ENCODE measurements around the gene TRIO.
"Not testable (repeated sequence)": the region's sequence is repeated elsewhere in the genome, so short reads cannot be mapped to it uniquely, and the experiment has no call there.

Gene TRIO

GRCh38 chr5:14195588-14195987, 52.4 kb downstream of the TRIO start:
- H3K4me1 ChIP-seq (ENCODE audit: insufficient read depth, low read length) = peaks cover 54% of the 10 kb centered on the region
- no peak overlapping the region for H3K9ac ChIP-seq (ENCODE audit: low read length)
- no peak overlapping the region for H3K4me3 ChIP-seq (ENCODE audit: low read depth in 1 of 2, low read length in 2 of 2)
- H3K36me3 ChIP-seq (ENCODE audit: insufficient read depth, low read length) = no peaks in the 10 kb centered on the region
- H3K27ac ChIP-seq (ENCODE audit: low read depth, low read length) = no peak overlapping the region
- H3K9me3 ChIP-seq (ENCODE audit: low read length) = no peaks in the 10 kb centered on the region
- no peaks in the 10 kb centered on the region for H3K27me3 ChIP-seq (ENCODE audit: control insufficient read depth in 1 of 2, insufficient read depth in 2 of 2, low read length in 2 of 2)

- Histone ChIP-seq H3K9ac (ENCODE audit: low read length) (no peak overlapping the region), H3K27ac (ENCODE audit: low read depth, low read length) (no peak overlapping the region), H3K36me3 (ENCODE audit: insufficient read depth, low read length) (no peaks in the 10 kb centered on the region), H3K4me3 (ENCODE audit: low read depth in 1 of 2, low read length in 2 of 2) (no peak overlapping the region), H3K27me3 (ENCODE audit: control insufficient read depth in 1 of 2, insufficient read depth in 2 of 2, low read length in 2 of 2) (no peaks in the 10 kb centered on the region), H3K4me1 (ENCODE audit: insufficient read depth, low read length) (peaks cover 49% of the 10 kb centered on the region), H3K9me3 (ENCODE audit: low read length) (no peaks in the 10 kb centered on the region)
Observed at GRCh38 chr5:14197056-14197455, 53.9 kb downstream of the TRIO start.

GRCh38 chr5:14199902-14200301, 56.8 kb downstream of the TRIO start:
- H3K4me1 ChIP-seq (ENCODE audit: insufficient read depth, low read length) = peaks cover 54% of the 10 kb centered on the region
- no peak overlapping the region for H3K9ac ChIP-seq (ENCODE audit: low read length)
- peak overlapping the region; percentile 7 for H3K27ac ChIP-seq (ENCODE audit: low read depth, low read length)
- H3K4me3 ChIP-seq (ENCODE audit: low read depth in 1 of 2, low read length in 2 of 2) = no peak overlapping the region
- H3K36me3 ChIP-seq (ENCODE audit: insufficient read depth, low read length) = no peaks in the 10 kb centered on the region
- no peaks in the 10 kb centered on the region for H3K27me3 ChIP-seq (ENCODE audit: control insufficient read depth in 1 of 2, insufficient read depth in 2 of 2, low read length in 2 of 2)
- no peaks in the 10 kb centered on the region for H3K9me3 ChIP-seq (ENCODE audit: low read length)

GRCh38 chr5:14200312-14200990, 57.3 kb downstream of the TRIO start:
- no peak overlapping the region for H3K9ac ChIP-seq (ENCODE audit: low read length)
- peaks cover 59% of the 10 kb centered on the region for H3K4me1 ChIP-seq (ENCODE audit: insufficient read depth, low read length)
- H3K9me3 ChIP-seq (ENCODE audit: low read length) = no peaks in the 10 kb centered on the region
- H3K4me3 ChIP-seq (ENCODE audit: low read depth in 1 of 2, low read length in 2 of 2) = no peak overlapping the region
- no peaks in the 10 kb centered on the region for H3K36me3 ChIP-seq (ENCODE audit: insufficient read depth, low read length)
- peak overlapping the region; percentile 7 for H3K27ac ChIP-seq (ENCODE audit: low read depth, low read length)
- no peaks in the 10 kb centered on the region for H3K27me3 ChIP-seq (ENCODE audit: control insufficient read depth in 1 of 2, insufficient read depth in 2 of 2, low read length in 2 of 2)

- Histone ChIP-seq H3K9ac (ENCODE audit: low read length) (no peak overlapping the region), H3K36me3 (ENCODE audit: insufficient read depth, low read length) (no peaks in the 10 kb centered on the region), H3K4me3 (ENCODE audit: low read depth in 1 of 2, low read length in 2 of 2) (no peak overlapping the region), H3K9me3 (ENCODE audit: low read length) (no peaks in the 10 kb centered on the region), H3K27me3 (ENCODE audit: control insufficient read depth in 1 of 2, insufficient read depth in 2 of 2, low read length in 2 of 2) (no peaks in the 10 kb centered on the region), H3K27ac (ENCODE audit: low read depth, low read length) (no peak overlapping the region), H3K4me1 (ENCODE audit: insufficient read depth, low read length) (peaks cover 59% of the 10 kb centered on the region)
Observed at GRCh38 chr5:14201325-14202045, 58.3 kb downstream of the TRIO start.

GRCh38 chr5:14202462-14202861, 59.3 kb downstream of the TRIO start:
- Histone ChIP-seq H3K36me3 (ENCODE audit: insufficient read depth, low read length) (no peaks in the 10 kb centered on the region), H3K9ac (ENCODE audit: low read length) (no peak overlapping the region), H3K4me3 (ENCODE audit: low read depth in 1 of 2, low read length in 2 of 2) (no peak overlapping the region), H3K9me3 (ENCODE audit: low read length) (no peaks in the 10 kb centered on the region), H3K27ac (ENCODE audit: low read depth, low read length) (no peak overlapping the region), H3K27me3 (ENCODE audit: control insufficient read depth in 1 of 2, insufficient read depth in 2 of 2, low read length in 2 of 2) (no peaks in the 10 kb centered on the region), H3K4me1 (ENCODE audit: insufficient read depth, low read length) (peaks cover 51% of the 10 kb centered on the region)

- H3K9me3 ChIP-seq (ENCODE audit: low read length) = no peaks in the 10 kb centered on the region
- H3K36me3 ChIP-seq (ENCODE audit: insufficient read depth, low read length) = no peaks in the 10 kb centered on the region
- H3K27me3 ChIP-seq (ENCODE audit: control insufficient read depth in 1 of 2, insufficient read depth in 2 of 2, low read length in 2 of 2) = no peaks in the 10 kb centered on the region
- peaks cover 56% of the 10 kb centered on the region for H3K4me1 ChIP-seq (ENCODE audit: insufficient read depth, low read length)
- no peak overlapping the region for H3K4me3 ChIP-seq (ENCODE audit: low read depth in 1 of 2, low read length in 2 of 2)
- peak overlapping the region; percentile 57 for H3K27ac ChIP-seq (ENCODE audit: low read depth, low read length)
- H3K9ac ChIP-seq (ENCODE audit: low read length) = no peak overlapping the region
Observed at GRCh38 chr5:14204011-14204670, 61.0 kb downstream of the TRIO start.

- Histone ChIP-seq H3K4me1 (ENCODE audit: insufficient read depth, low read length) (peaks cover 53% of the 10 kb centered on the region), H3K9ac (ENCODE audit: low read length) (no peak overlapping the region), H3K27ac (ENCODE audit: low read depth, low read length) (peak overlapping the region; percentile 57), H3K36me3 (ENCODE audit: insufficient read depth, low read length) (no peaks in the 10 kb centered on the region), H3K27me3 (ENCODE audit: control insufficient read depth in 1 of 2, insufficient read depth in 2 of 2, low read length in 2 of 2) (no peaks in the 10 kb centered on the region), H3K4me3 (ENCODE audit: low read depth in 1 of 2, low read length in 2 of 2) (peak overlapping the region; percentile 9 to 12), H3K9me3 (ENCODE audit: low read length) (no peaks in the 10 kb centered on the region)
Observed at GRCh38 chr5:14204785-14205321, 61.7 kb downstream of the TRIO start.

- H3K27me3 ChIP-seq (ENCODE audit: control insufficient read depth in 1 of 2, insufficient read depth in 2 of 2, low read length in 2 of 2) = no peaks in the 10 kb centered on the region
- H3K9me3 ChIP-seq (ENCODE audit: low read length) = no peaks in the 10 kb centered on the region
- no peaks in the 10 kb centered on the region for H3K36me3 ChIP-seq (ENCODE audit: insufficient read depth, low read length)
- H3K4me3 ChIP-seq (ENCODE audit: low read depth in 1 of 2, low read length in 2 of 2) = no peak overlapping the region
- no peak overlapping the region for H3K9ac ChIP-seq (ENCODE audit: low read length)
- peaks cover 51% of the 10 kb centered on the region for H3K4me1 ChIP-seq (ENCODE audit: insufficient read depth, low read length)
- no peak overlapping the region for H3K27ac ChIP-seq (ENCODE audit: low read depth, low read length)
Observed at GRCh38 chr5:14206028-14206725, 63.0 kb downstream of the TRIO start.

- H3K27ac ChIP-seq (ENCODE audit: low read depth, low read length); H3K27me3 ChIP-seq (ENCODE audit: control insufficient read depth in 1 of 2, insufficient read depth in 2 of 2, low read length in 2 of 2); H3K9ac ChIP-seq (ENCODE audit: low read length); H3K9me3 ChIP-seq (ENCODE audit: low read length); H3K4me3 ChIP-seq (ENCODE audit: low read depth in 1 of 2, low read length in 2 of 2); H3K36me3 ChIP-seq (ENCODE audit: insufficient read depth, low read length): not testable (repeated sequence)
- H3K4me1 ChIP-seq (ENCODE audit: insufficient read depth, low read length) = peaks cover 56% of the 10 kb centered on the region
Observed at GRCh38 chr5:14207428-14207827, 64.3 kb downstream of the TRIO start.

All from muscle layer of colon (tissue), 2 donors.